ENCODE data around the gene NLRP14.
A peak's percentile ranks its signal among the peaks of the same experiment; 100 is the strongest.

The NLRP14 gene, protein sequence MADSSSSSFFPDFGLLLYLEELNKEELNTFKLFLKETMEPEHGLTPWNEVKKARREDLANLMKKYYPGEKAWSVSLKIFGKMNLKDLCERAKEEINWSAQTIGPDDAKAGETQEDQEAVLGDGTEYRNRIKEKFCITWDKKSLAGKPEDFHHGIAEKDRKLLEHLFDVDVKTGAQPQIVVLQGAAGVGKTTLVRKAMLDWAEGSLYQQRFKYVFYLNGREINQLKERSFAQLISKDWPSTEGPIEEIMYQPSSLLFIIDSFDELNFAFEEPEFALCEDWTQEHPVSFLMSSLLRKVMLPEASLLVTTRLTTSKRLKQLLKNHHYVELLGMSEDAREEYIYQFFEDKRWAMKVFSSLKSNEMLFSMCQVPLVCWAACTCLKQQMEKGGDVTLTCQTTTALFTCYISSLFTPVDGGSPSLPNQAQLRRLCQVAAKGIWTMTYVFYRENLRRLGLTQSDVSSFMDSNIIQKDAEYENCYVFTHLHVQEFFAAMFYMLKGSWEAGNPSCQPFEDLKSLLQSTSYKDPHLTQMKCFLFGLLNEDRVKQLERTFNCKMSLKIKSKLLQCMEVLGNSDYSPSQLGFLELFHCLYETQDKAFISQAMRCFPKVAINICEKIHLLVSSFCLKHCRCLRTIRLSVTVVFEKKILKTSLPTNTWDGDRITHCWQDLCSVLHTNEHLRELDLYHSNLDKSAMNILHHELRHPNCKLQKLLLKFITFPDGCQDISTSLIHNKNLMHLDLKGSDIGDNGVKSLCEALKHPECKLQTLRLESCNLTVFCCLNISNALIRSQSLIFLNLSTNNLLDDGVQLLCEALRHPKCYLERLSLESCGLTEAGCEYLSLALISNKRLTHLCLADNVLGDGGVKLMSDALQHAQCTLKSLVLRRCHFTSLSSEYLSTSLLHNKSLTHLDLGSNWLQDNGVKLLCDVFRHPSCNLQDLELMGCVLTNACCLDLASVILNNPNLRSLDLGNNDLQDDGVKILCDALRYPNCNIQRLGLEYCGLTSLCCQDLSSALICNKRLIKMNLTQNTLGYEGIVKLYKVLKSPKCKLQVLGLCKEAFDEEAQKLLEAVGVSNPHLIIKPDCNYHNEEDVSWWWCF

DNA sequence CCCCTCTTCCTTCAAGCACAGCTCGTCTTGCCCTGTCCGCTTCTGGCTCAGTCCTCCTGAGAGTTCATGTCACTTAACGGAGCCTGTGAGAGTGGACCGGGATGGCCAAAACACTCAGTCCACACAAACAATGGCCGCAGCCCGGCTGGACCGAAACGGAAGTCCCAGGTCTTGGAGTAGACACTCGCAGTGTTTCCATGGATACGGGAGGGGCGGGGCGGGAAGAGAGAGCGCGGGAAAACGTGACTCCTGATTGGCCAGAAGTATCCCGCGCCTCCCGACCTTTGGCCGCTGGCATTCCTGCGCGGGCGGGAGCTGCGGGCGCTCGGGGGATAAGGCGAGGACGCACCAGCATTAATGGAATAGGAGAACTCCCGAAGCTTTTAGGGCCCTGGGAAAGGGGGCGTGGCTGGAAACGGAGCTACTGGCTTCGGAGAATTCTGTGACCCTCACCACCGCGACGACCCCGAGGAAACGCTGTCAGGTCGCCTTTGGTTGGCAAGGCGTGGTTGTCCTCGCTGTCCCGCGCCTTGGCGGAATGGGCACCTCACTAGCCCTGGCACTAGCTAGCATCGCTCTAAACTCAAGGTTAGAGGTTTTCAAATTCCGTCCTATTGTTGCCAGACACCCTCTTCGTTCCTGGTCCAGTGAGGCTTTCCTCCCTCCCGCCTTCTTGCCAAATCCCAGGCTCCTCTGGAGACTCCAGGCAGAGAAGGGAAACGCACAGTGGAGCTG lies at the start of gene NLRP14, which contains the start of gene ZNF214:
TSS of gene NLRP14 (plus strand) at position 297 of the 735 bp plus-strand sequence. CDS start 18,108 bp downstream, outside the sequence.
TSS of gene ZNF214 (minus strand) at position 164 of the 735 bp plus-strand sequence. CDS start 17,511 bp downstream, outside the sequence.
- Histone ChIP-seq H3K36me3 (replicated peaks) (no peaks in the 10 kb centered on the region), H3K4me3 (ENCODE audit: low read depth, low read length) (peak within 1 kb of the TSS; percentile 89), H3K27me3 (replicated peaks) (no peaks in the 10 kb centered on the region), H3K27ac (peak within 1 kb of the TSS; percentile 18)
- TF ChIP-seq, protein P1, sequence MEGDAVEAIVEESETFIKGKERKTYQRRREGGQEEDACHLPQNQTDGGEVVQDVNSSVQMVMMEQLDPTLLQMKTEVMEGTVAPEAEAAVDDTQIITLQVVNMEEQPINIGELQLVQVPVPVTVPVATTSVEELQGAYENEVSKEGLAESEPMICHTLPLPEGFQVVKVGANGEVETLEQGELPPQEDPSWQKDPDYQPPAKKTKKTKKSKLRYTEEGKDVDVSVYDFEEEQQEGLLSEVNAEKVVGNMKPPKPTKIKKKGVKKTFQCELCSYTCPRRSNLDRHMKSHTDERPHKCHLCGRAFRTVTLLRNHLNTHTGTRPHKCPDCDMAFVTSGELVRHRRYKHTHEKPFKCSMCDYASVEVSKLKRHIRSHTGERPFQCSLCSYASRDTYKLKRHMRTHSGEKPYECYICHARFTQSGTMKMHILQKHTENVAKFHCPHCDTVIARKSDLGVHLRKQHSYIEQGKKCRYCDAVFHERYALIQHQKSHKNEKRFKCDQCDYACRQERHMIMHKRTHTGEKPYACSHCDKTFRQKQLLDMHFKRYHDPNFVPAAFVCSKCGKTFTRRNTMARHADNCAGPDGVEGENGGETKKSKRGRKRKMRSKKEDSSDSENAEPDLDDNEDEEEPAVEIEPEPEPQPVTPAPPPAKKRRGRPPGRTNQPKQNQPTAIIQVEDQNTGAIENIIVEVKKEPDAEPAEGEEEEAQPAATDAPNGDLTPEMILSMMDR (IDR thresholded peaks at IDR 0.05; ENCODE audit: low read depth, low read length, missing control alignments), result no peak
- in situ Hi-C loops (cut with HindIII; ENCODE audit: low pct_ligation_motif_present, low sequenced_read_pairs), result no loop called here
- peak; percentile 90 for DNase-seq

DNA sequence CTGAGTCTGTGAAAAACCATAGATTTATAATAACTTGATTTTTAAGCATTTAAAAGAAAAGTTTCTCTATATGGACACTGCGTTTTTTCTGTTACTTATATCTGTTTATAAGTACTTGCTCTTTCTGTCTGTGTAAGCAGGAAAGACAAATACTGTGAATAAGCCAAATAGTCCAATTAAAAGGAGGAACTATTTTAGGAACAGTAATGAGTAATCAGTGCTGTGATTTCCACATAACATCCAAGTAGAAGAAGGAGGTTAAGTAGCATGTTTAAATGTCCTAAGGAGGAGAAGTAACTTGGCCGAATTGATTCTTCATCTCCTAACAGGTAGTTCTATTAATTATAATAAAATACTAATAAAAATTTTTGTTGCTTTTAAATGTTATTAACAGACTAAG lies 40.9 kb upstream of the NLRP14 start:
- DNase-seq, result no peak
- in situ Hi-C loops (cut with HindIII; ENCODE audit: low pct_ligation_motif_present, low sequenced_read_pairs), result no loop called here
- no peak overlapping the region for H3K27ac ChIP-seq
- H3K4me3 ChIP-seq (ENCODE audit: low read depth, low read length), result no peak overlapping the region
- TF ChIP-seq, protein P1 (IDR thresholded peaks at IDR 0.05; ENCODE audit: low read depth, low read length, missing control alignments), result no peak
- no peaks in the 10 kb centered on the region for H3K36me3 ChIP-seq (replicated peaks)
- no peaks in the 10 kb centered on the region for H3K27me3 ChIP-seq (replicated peaks)

DNA sequence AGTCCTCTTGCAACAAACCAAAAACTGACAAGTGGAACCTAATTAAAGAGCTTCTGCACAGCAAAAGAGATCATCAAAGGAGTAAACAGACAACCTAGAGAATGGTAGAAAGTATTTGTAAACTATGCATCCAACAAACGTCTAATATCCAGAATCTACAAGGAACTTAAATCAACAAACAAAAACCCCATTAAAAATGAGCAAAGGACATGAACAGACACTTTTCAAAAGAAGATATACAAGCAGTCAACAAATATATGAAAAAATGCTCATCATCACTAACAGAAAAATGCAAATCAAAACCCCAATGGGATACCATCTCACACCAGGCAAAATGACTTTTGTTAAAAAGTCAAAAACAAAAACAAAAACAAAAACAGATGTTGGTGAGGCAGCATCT lies 33.8 kb upstream of the NLRP14 start:
- no peak for DNase-seq
- in situ Hi-C loops (cut with HindIII; ENCODE audit: low pct_ligation_motif_present, low sequenced_read_pairs), result no loop called here
- TF ChIP-seq, protein P1 (IDR thresholded peaks at IDR 0.05; ENCODE audit: low read depth, low read length, missing control alignments), result no peak

DNA sequence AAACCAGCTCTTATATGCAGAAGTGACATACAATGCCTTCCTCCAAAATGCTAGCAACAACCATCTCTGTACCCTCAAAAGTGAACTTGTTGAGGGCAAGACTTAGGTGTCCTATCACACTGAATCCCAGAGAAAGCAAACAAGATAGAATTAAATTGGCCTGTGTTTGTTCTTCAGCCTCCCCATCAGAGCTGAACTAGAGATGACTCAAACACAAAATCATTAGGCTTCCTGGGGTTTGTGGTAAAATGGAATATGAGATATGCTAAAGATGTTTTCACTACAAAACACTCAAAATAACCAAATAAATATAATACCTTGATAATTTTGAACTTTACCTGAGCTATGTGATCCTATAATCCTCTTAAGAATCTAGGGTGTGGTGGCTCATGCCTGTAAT lies 31.8 kb upstream of the NLRP14 start:
- TF ChIP-seq, protein P1 (IDR thresholded peaks at IDR 0.05; ENCODE audit: low read depth, low read length, missing control alignments), result no peak
- DNase-seq, result peak; percentile 23
- in situ Hi-C loops (cut with HindIII; ENCODE audit: low pct_ligation_motif_present, low sequenced_read_pairs), result no loop called here

More for the DNA sequence above, 33.8 kb upstream of the NLRP14 start:
- no peak overlapping the region for H3K27ac ChIP-seq
- H3K27me3 ChIP-seq (replicated peaks), result no peaks in the 10 kb centered on the region
- no peaks in the 10 kb centered on the region for H3K36me3 ChIP-seq (replicated peaks)
- no peak overlapping the region for H3K4me3 ChIP-seq (ENCODE audit: low read depth, low read length)

DNA sequence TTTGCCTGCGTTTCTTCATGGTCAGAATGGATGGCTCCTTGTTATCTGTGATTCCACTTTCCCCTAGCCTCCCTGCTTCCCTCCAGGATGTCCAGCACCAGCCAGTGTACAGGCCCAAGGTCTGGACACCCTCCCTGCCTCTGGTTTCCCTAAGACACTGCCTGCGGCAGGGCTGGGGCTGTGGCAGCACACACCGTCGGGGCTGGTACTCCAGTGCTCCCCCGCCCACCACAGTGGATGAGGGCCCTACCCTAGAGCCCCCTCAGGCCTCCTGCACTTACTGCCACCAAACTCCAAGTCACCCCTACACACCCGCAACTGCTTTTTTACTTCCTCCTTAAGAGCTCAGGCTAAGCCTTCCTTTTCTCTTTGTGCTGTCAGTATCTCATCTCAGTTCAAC lies 29.1 kb upstream of the NLRP14 start:
- Histone ChIP-seq H3K4me3 (ENCODE audit: low read depth, low read length) (no peak overlapping the region), H3K36me3 (replicated peaks) (no peaks in the 10 kb centered on the region), H3K27me3 (replicated peaks) (no peaks in the 10 kb centered on the region), H3K27ac (no peak overlapping the region)
- DNase-seq, result no peak
- in situ Hi-C loops (cut with HindIII; ENCODE audit: low pct_ligation_motif_present, low sequenced_read_pairs), result no loop called here
- TF ChIP-seq, protein P1 (IDR thresholded peaks at IDR 0.05; ENCODE audit: low read depth, low read length, missing control alignments), result no peak

More for the DNA sequence above, 31.8 kb upstream of the NLRP14 start:
- no peaks in the 10 kb centered on the region for H3K36me3 ChIP-seq (replicated peaks)
- H3K4me3 ChIP-seq (ENCODE audit: low read depth, low read length), result no peak overlapping the region
- H3K27me3 ChIP-seq (replicated peaks), result no peaks in the 10 kb centered on the region
- H3K27ac ChIP-seq, result no peak overlapping the region
